Measurements from ENCODE around the gene HTR1B. TPM values are rescaled to one million over a fixed set of nuclear protein-coding genes. Genes with fewer than 3 reads are reported as not detected.
A peak's percentile ranks its signal among the peaks of the same experiment; 100 is the strongest.

Gene HTR1B
- total and polyA plus RNA-seq, 2 donors from 2014 or later = 0.26 to 1.9 TPM

DNA sequence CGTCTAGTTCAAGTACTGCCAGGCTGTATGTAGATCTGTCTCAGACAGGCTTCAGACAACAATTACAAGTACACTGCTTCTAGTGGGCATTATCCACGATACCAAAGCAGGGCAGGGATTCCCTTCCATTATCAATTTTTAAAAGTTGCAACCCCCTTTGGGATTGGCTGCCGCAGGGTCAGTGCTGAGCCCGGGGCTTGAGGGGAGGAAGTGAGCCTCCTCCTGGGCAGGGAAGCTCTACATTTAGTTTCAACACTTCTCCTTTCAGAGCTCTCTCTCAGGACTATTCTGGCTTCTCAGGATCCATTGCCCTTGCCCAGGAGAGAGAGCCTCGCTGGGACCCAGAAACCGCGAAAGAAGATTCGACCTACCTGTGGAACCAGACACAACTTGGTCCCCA, 1.5 kb downstream of the HTR1B start:
- Histone ChIP-seq H3K27me3 (ENCODE audit: control insufficient read depth, insufficient read depth, low read length) (peaks cover 45% of the 10 kb centered on the region), H3K27ac (ENCODE audit: low read depth in 2 of 2, low read length in 2 of 2) (no peak overlapping the region), H3K36me3 (ENCODE audit: control insufficient read depth in 2 of 3, insufficient read depth in 3 of 3, low read length in 3 of 3) (no peaks in the 10 kb centered on the region), H3K9ac (ENCODE audit: low read length in 3 of 3) (no peak overlapping the region), H3K4me3 (ENCODE audit: low read length in 3 of 3) (peak overlapping the region in 1 of 3 donors; percentile 57), H3K4me1 (ENCODE audit: control insufficient read depth in 2 of 3, insufficient read depth in 2 of 3, low read depth in 1 of 3, low read length in 3 of 3) (peaks cover 0 to 15% (median 6%) of the 10 kb centered on the region in 3 donors), H3K9me3 (ENCODE audit: control insufficient read depth in 2 of 3, insufficient read depth in 1 of 3, low read length in 3 of 3) (no peaks in the 10 kb centered on the region)
- intact Hi-C loops (cut with DNase I) = no loop called here
- TF ChIP-seq, protein P1, sequence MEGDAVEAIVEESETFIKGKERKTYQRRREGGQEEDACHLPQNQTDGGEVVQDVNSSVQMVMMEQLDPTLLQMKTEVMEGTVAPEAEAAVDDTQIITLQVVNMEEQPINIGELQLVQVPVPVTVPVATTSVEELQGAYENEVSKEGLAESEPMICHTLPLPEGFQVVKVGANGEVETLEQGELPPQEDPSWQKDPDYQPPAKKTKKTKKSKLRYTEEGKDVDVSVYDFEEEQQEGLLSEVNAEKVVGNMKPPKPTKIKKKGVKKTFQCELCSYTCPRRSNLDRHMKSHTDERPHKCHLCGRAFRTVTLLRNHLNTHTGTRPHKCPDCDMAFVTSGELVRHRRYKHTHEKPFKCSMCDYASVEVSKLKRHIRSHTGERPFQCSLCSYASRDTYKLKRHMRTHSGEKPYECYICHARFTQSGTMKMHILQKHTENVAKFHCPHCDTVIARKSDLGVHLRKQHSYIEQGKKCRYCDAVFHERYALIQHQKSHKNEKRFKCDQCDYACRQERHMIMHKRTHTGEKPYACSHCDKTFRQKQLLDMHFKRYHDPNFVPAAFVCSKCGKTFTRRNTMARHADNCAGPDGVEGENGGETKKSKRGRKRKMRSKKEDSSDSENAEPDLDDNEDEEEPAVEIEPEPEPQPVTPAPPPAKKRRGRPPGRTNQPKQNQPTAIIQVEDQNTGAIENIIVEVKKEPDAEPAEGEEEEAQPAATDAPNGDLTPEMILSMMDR (IDR thresholded peaks at IDR 0.05; ENCODE audit: borderline replicate concordance, extremely low read depth, insufficient read depth) = no peak
- DNase-seq (no peak), FAIRE-seq (no peak)

DNA sequence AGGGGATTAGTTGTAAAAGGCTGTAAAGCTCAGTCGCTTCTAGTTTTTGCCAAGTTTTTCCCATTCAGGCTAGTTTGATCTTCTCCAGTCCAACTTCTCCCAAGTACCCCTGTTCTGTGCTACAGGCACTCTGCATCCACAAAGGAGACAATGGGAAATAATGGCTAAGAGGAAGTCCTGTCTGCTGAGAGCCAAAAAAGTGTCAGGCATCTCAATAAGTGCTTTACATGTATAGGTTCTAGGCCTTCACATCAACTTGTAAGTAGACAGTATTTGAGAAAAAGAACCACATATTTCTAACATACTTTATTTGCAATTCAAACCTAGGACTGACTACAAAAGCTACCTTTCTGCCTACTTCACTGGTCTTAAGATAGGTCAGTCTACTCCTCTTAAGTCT, 4.9 kb downstream of the HTR1B start:
- FAIRE-seq = no peak
- H3K4me3 ChIP-seq (ENCODE audit: low read length in 3 of 3) = no peak overlapping the region

DNA sequence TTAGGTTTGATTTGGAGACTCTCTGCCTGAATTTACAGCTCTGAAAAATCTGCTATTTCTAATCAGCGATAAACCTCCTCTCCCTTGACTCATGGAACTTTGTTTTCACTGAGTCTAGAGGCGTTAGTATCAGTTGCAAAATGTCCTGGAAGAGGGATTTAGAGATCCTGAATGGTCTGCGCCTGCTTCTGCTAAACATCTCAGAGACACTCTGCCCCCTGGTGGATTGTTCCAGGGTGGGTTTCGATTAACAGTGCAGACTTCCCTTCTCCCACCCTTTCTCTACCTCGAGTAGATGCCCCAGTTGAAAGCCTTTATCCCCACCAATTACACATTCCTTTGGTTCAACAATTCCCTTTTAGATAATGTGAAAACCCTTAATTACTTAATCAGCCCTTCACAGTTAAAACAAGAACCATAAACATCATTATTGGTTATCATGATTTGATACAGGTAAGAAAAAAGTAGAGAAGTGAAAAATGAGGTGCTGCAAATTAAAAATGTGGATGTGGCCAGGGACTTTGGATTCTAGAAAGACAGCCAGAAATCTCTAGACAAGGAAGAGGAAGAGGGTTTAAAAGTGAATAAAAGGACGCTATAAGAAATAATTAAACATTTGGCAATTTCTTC, 5.5 kb downstream of the HTR1B start:
- FAIRE-seq (no peak), DNase-seq (peak in 4 of 5 donors; percentile 61 to 88 (median 76))
- no peak overlapping the region for H3K27ac ChIP-seq (ENCODE audit: low read depth in 2 of 2, low read length in 2 of 2)
- H3K27me3 ChIP-seq (ENCODE audit: control insufficient read depth, insufficient read depth, low read length) = peaks cover 18% of the 10 kb centered on the region
- H3K9ac ChIP-seq (ENCODE audit: low read length in 3 of 3) = no peak overlapping the region
- peaks cover 0 to 4% (median 4%) of the 10 kb centered on the region in 3 donors for H3K4me1 ChIP-seq (ENCODE audit: control insufficient read depth in 2 of 3, insufficient read depth in 2 of 3, low read depth in 1 of 3, low read length in 3 of 3)
- TF ChIP-seq, protein P1 (IDR thresholded peaks at IDR 0.05; ENCODE audit: borderline replicate concordance, extremely low read depth, insufficient read depth) = peak; percentile 59
- H3K9me3 ChIP-seq (ENCODE audit: control insufficient read depth in 2 of 3, insufficient read depth in 1 of 3, low read length in 3 of 3) = no peaks in the 10 kb centered on the region
- intact Hi-C loops (cut with DNase I) = no loop called here
- H3K4me3 ChIP-seq (ENCODE audit: low read length in 3 of 3) = no peak overlapping the region
- no peaks in the 10 kb centered on the region for H3K36me3 ChIP-seq (ENCODE audit: control insufficient read depth in 2 of 3, insufficient read depth in 3 of 3, low read length in 3 of 3)

More for the DNA sequence above, 4.9 kb downstream of the HTR1B start:
- intact Hi-C loops (cut with DNase I) = no loop called here
- DNase-seq = no peak
- no peaks in the 10 kb centered on the region for H3K9me3 ChIP-seq (ENCODE audit: control insufficient read depth in 2 of 3, insufficient read depth in 1 of 3, low read length in 3 of 3)
- TF ChIP-seq, protein P1 (IDR thresholded peaks at IDR 0.05; ENCODE audit: borderline replicate concordance, extremely low read depth, insufficient read depth) = no peak
- no peak overlapping the region for H3K9ac ChIP-seq (ENCODE audit: low read length in 3 of 3)
- H3K27me3 ChIP-seq (ENCODE audit: control insufficient read depth, insufficient read depth, low read length) = peaks cover 23% of the 10 kb centered on the region
- H3K4me1 ChIP-seq (ENCODE audit: control insufficient read depth in 2 of 3, insufficient read depth in 2 of 3, low read depth in 1 of 3, low read length in 3 of 3) = peaks cover 0 to 9% (median 6%) of the 10 kb centered on the region in 3 donors
- H3K27ac ChIP-seq (ENCODE audit: low read depth in 2 of 2, low read length in 2 of 2) = no peak overlapping the region
- H3K36me3 ChIP-seq (ENCODE audit: control insufficient read depth in 2 of 3, insufficient read depth in 3 of 3, low read length in 3 of 3) = no peaks in the 10 kb centered on the region

Measured in kidney (tissue), 14 donors.